NT2/D1 (cell line): ENCODE results near the gene ROCK1.

ENCODE experiments used
- SUZ12 ChIP-seq: IDR thresholded peaks from 2 replicates; pipeline ENCODE4 v1.6.1; 2011; ENCODE audit not compliant: insufficient read length, insufficient read depth; ENCODE audit errors: extremely low read depth
- YY1 ChIP-seq: IDR thresholded peaks from 2 replicates; pipeline ENCODE4 v1.6.1; 2011; ENCODE audit not compliant: insufficient read length, insufficient read depth
- ZNF274 ChIP-seq: IDR thresholded peaks from 2 replicates; pipeline ENCODE4 v1.6.1; 2011; ENCODE audit warnings: mild to moderate bottlenecking, low read depth, low read length

DNA sequence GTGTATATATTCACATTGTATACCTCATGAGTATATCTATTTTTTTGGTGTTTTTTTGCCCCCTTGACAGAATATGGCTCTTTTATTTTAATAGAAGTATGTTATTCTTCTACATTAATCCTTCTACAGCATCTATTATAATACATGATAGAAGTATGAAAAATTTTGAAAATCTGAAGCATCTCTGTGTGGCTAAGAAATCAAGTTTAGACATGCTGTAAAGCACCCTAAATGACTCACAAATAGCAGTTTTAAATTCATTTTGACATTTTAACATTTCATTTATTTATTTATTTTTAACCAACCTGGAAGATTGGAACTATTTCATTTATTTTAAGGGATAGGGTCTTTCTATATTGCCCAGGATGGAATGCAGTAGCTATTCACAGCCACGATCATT, 33.8 kb upstream of the ROCK1 start:
- no peak for TF ChIP-seq YY1
- no peak for TF ChIP-seq SUZ12
- TF ChIP-seq ZNF274: no peak
